ENCODE measurements around the gene SLC5A1.

- no peak for TF ChIP-seq CTCF (IDR thresholded peaks at IDR 0.05)
- no peak for TF ChIP-seq POLR2AphosphoS5 (IDR thresholded peaks at IDR 0.05; ENCODE audit: low read depth, low read length)
Measured at GRCh38 chr22:32000181-32000580, 42.9 kb upstream of the SLC5A1 start.
